ENCODE results near the gene SCNM1.

DNA sequence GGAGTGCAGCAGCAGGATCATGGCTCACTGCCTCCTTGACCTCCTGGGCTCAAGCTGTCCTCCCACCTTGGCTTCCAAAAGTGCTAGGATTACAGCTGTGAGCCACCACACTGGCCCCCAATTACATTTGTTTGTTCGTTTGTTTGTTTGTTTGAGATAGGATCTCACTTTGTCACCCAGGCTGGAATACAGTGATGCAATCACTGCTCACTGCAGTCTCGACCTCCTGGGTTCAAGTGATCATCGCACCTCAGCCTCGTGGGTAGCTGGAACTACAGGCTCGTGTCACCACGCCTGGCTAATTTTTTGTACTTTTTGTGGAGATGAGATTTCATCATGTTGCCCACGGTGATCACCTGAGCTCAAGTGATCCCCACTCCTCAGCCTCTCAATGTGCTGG lies 26.1 kb downstream of the SCNM1 start:
- TF ChIP-seq, protein P1, sequence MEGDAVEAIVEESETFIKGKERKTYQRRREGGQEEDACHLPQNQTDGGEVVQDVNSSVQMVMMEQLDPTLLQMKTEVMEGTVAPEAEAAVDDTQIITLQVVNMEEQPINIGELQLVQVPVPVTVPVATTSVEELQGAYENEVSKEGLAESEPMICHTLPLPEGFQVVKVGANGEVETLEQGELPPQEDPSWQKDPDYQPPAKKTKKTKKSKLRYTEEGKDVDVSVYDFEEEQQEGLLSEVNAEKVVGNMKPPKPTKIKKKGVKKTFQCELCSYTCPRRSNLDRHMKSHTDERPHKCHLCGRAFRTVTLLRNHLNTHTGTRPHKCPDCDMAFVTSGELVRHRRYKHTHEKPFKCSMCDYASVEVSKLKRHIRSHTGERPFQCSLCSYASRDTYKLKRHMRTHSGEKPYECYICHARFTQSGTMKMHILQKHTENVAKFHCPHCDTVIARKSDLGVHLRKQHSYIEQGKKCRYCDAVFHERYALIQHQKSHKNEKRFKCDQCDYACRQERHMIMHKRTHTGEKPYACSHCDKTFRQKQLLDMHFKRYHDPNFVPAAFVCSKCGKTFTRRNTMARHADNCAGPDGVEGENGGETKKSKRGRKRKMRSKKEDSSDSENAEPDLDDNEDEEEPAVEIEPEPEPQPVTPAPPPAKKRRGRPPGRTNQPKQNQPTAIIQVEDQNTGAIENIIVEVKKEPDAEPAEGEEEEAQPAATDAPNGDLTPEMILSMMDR (optimal IDR thresholded peaks at IDR 0.05 in 1 of 3, IDR thresholded peaks at IDR 0.05 in 1 of 3, conservative IDR thresholded peaks at IDR 0.05 in 1 of 3; ENCODE audit: extremely low read depth in 1 of 3, insufficient read depth in 2 of 3, low read length in 3 of 3), result no peak
- TF ChIP-seq EZH2 (IDR thresholded peaks at IDR 0.05; ENCODE audit: low read length), result no peak
